ENCODE data around the gene RIBC1.
"Not testable (repeated sequence)": the region's sequence is repeated elsewhere in the genome, so short reads cannot be mapped to it uniquely, and the experiment has no call there.

Gene RIBC1

DNA sequence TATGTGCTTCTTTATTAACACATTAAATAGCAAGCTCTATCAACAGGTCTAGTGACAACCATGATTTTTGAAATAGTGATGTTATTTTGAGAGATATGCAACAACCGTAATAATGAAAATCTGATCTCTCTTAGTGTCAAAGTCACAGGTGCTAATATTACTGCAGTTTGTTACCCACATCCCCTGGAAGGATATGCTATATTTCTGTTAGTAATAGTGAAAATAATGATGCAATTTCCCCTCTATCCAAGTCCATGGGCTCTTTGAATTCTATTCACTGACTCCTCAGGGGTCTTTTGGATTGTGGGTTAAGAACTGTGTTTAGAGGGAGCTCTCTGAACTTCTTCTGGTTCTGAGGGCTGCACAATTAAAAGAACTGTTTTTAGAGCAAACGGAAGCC, 14.5 kb downstream of the RIBC1 start:
- no peak for DNase-seq (ENCODE audit: low spot score)

- no peak for DNase-seq (ENCODE audit: low spot score)
Observed at GRCh38 chrX:53438174-53438831, 15.6 kb downstream of the RIBC1 start.

DNA sequence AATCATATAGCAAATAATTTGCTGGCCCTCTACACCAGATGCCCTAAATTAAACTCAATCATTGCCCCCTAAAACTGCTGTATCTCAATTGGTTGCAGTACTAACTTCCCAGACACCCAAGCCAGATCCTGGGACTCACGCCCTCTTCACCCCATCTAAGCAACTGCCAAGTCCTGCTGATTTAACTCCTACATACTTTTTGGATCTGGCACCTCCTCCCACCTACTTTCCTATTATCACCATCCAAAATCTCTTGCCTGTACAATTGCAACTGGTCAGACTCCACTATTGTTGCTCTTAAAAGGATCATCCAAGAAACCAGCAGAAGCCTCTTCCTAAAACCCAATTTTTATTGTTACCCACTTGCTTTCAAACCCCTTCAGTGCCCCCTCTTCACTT, 16.2 kb downstream of the RIBC1 start:
- no peak for DNase-seq (ENCODE audit: low spot score)

DNA sequence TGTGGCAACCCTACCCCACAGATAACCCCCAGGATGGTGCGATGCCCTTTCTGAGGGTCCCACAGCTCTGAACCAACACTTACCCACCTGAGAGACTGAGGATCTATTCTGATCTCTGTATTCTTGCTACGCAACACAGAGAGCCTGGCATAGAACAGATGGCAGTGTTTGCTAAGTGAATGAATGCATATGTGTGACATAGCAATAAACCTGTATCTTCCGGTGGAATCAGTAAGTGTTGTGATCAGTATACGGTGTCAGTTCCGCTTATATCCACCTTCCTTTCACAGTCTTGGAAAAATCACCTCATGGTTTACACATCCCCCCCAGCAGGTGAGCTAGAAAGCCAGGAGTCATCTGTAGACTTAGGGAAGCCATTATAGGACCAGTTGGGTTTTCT, 17.4 kb downstream of the RIBC1 start:
- DNase-seq (ENCODE audit: low spot score): no peak

GRCh38 chrX:53440621-53441517, 18.2 kb downstream of the RIBC1 start:
- DNase-seq (ENCODE audit: low spot score): no peak

GRCh38 chrX:53441531-53442321, 19.1 kb downstream of the RIBC1 start:
- DNase-seq (ENCODE audit: low spot score): peak; percentile 84

DNA sequence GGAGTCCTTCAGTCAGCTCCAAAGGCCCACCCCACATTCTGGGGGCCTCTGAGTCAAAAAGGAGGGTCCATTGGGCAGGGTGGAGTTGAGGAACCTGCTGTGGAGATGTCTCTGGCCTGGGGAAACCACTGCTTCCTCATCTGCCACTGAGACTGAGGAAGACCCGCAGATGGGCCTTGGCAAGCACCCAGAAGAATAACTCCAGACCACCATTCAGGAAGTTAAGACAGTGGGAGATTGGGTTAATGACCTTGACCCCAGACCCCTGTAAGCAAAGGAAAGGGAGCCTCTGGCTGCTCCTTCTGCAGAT, 19.6 kb downstream of the RIBC1 start:
- no peak for DNase-seq (ENCODE audit: low spot score)

- DNase-seq (ENCODE audit: low spot score): peak; percentile 47
Observed at GRCh38 chrX:53445977-53446376, 23.3 kb downstream of the RIBC1 start.

GRCh38 chrX:53447441-53447840, 24.8 kb downstream of the RIBC1 start:
- DNase-seq (ENCODE audit: low spot score): no peak

GRCh38 chrX:53449632-53450031, 27.0 kb downstream of the RIBC1 start:
- no peak for DNase-seq (ENCODE audit: low spot score)

DNA sequence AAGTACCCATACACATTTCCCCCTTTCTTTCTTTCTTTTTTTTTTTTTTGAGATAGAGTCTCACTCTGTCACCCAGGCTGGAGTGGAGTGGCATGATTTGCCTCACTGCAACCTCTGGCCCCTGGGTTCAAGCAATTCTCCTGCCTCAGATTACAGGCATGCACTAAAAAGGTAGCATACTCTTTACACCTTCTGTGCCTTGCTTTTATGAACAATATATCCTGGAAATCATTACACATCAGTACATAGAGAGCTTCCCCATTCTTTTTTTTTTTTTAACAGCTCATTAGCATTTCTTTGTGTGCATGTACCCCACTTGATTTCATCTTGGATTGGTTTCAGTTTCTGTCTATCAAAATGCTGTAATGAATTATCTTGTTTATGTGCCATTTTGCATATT, 30.1 kb downstream of the RIBC1 start:
- no peak for DNase-seq (ENCODE audit: low spot score)

GRCh38 chrX:53456254-53456653, 33.6 kb downstream of the RIBC1 start:
- no peak for DNase-seq (ENCODE audit: low spot score)

- no peak for DNase-seq (ENCODE audit: low spot score)
Observed at GRCh38 chrX:53458082-53458481, 35.4 kb downstream of the RIBC1 start.

DNA sequence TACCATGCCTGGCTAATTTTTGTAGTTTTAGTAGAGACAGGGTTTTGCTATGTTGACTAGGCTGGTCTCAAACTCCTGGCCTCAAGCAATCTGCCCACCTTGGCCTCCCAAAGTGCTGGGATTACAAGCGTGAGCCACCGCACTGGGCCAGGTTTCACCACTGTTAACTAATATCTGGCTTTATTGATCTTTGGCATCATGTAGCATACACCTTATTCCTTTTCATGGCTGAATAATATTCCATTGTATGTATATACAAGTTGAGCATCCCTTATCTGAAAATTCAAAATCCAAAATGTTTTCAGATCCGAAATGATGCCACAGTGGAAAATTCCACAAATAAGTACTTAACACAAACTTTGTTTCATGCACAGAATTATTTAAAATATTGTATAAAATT, 46.0 kb downstream of the RIBC1 start:
- DNase-seq (ENCODE audit: low spot score): not testable (repeated sequence)

- DNase-seq (ENCODE audit: low spot score): no peak
Observed at GRCh38 chrX:53471346-53471745, 48.7 kb downstream of the RIBC1 start.

DNA sequence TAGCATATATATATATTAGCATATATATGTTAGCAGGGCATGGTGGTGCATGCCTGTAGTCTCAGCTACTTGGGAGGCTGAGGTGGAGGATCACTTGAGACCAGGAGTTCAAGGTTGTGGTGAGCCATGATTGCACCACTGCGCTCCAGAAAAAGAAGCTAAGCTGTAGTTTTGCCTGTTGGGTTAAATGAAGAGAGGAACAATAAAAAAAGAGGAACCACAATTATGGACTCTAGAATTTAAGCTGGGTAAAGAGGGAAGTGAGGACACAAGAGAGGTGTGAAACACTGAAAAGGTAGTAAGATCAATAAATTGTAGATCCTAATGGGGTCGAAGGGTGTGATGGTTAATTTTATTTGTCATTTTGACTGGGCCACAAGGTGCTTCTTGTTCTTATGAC, 52.0 kb downstream of the RIBC1 start:
- no peak for DNase-seq (ENCODE audit: low spot score)

- DNase-seq (ENCODE audit: low spot score): no peak
Observed at GRCh38 chrX:53476371-53476770, 53.7 kb downstream of the RIBC1 start.

- DNase-seq (ENCODE audit: low spot score): no peak
Observed at GRCh38 chrX:53479301-53479700, 56.6 kb downstream of the RIBC1 start.

Data from HuH-7 (cell line).